NCI-H69 (cell line): Measurements from ENCODE around the gene GALR2.

Experiments used
- DNase-seq: peaks from one replicate; lab custom pipeline; 2025; lab: John Stamatoyannopoulos, UW

Gene GALR2

DNA sequence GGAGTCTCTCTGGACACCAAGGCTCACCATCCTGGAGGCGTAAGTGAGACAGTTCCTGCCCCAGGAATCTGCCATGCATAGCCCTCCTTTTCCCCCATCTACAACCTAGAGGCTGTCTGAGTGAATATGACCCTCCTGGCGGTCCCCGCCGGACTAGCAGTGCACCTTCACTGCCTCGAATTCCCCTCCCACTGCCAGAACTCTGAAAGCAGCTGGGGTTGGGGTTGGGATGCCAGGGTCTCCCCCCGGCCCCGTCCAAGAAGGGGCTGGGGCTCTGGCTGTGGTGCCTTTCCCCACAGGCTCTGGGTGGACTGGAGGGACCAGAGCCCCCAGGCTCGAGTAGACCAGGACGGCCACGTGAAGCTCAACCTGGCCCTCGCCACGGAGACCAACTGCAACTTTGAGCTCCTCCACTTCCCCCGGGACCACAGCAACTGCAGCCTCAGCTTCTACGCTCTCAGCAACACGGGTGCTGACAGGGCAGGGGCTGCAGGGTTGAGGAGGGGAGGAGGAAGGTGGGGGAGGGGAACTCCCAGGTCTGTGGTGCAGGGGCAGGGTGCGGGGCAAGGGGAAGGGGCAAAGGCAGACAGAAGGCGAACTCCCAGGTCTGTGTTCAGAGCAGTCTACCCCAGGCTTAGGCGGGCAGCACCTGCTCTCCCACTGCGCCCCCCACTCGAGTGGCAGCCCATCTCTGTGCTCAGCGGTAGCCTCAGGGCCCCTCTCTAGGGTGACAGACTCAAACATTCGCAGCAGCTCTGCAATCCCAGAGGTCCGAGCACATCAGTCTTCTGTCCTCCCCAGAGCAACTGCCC is 5.6 kb downstream of the GALR2 start:
- DNase-seq: peak; percentile 38

DNA sequence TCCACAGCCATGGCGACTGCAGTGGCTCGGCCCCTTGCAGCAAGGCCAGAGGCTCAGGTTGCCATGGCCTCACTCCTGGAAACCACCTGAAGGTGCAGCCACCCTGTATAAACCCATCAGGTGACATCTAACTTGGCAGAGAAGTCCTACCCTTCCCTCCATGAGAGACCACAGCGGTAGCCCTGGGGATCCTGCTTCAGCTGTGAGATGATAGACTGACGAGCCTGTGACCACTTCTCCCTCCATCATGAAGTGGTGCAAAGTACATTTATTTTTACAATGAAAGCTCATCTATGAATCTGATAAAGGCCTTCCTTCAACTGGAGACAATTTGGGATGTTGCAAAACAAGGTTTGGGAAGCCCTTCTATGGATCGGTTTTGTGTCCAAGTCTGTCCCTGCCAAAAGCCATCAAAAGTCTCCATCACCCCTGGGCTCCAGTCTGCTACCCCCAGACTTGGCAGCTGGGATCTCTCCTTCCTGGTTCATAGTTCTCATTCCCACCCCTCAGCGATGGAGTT is 6.2 kb downstream of the GALR2 start:
- no peak for DNase-seq

DNA sequence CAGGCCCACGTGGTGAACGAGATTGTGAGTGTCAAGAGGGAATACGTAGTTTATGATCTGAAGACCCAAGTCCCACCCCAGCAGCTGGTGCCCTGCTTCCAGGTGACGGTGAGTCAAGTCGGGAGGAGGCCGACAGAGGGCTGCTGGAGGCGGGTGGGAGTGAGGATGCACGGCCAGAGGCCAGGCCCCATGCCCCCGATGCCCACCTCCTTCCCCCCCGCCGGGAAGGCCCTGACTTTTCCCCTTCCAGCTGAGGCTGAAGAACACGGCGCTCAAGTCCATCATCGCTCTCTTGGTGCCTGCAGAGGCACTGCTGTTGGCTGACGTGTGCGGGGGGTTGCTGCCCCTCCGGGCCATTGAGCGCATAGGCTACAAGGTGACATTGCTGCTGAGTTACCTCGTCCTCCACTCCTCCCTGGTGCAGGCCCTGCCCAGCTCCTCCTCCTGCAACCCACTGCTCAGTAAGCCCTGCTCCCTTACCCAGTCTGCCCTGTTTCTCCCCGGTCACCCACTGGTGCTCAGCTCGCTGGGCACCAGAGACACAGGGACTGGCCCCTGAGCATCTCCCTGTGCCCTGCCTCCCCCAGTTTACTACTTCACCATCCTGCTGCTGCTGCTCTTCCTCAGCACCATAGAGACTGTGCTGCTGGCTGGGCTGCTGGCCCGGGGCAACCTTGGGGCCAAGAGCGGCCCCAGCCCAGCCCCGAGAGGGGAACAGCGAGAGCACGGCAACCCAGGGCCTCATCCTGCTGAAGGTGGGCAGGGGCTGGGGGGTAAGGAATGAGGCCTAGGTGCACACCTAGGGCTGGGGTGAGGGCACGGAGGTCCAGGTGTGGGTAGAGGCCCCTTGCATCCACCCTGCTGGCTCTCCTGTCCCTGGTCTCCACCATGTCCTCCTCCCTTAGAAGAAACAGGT is 7.0 kb downstream of the GALR2 start:
- DNase-seq: no peak

DNA sequence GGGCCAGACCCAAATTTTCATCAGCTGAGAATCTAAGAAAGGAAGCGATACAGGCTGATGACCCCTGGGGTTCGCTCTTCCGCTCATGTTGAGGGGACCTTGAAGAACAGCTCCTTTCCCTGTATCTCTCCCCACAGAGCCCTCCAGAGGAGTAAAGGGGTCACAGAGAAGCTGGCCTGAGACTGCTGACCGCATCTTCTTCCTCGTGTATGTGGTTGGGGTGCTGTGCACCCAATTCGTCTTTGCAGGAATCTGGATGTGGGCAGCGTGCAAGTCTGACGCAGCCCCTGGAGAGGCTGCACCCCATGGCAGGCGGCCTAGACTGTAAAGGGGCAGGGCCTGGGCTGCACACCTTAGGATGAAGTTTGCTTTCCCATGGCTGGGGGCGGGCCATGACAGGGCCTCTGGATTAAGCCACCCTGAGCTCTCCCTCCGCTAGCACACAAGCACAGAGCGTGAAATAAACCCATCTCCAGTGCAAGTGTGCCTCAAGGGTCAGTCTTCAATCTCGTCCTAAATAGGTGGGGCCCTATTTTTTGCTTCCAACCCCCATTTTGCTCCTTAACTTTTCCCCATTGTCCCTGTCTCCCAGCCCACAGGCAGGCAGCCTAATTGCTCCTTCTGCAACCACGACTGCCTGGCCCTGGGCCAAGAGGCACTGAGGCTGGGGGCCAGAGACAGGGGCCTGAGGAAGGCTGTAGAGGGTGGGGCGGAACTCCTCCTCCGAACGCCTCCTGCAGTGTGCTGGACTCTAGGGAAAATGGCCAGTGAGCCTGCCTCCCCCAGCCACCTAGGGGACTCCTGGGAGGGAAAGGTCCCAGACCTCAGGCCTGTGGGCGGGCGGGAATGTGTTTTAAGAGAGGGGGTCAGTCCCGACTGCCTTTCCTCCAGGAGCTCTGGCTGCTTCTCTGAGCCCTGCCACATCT is 8.0 kb downstream of the GALR2 start:
- peak; percentile 46 for DNase-seq

DNA sequence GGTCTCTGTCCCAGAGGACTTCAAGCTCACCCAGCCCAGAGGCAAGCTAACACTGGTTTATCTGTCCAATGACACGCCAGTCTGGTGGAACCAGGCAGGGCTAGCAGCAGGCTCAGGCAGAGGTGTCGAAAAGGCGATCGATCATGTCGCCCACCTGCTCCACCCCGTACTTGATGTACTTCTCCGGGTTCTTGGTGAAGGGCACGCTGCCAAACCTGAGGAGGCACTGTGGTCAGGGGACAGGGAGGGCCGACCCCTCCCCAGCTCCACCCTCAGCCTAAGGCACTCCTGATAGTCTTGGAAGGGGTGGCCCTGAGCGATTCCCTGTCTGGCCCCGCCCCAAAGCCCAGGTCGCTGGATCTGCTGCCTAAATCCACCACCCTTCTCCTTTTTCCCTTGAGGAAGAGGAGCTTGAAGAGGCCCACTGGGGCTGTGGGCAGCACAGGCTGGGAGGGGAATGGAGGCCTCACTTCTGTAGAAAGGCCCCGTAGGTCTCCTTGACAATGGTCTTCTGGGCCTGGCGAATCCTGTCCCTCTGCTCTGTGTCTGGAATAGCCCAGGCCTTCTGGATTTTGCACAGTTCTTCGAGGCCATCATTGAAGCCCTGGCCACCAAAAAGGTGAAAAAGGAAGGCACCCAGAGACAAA is 9.1 kb downstream of the GALR2 start:
- no peak for DNase-seq

DNA sequence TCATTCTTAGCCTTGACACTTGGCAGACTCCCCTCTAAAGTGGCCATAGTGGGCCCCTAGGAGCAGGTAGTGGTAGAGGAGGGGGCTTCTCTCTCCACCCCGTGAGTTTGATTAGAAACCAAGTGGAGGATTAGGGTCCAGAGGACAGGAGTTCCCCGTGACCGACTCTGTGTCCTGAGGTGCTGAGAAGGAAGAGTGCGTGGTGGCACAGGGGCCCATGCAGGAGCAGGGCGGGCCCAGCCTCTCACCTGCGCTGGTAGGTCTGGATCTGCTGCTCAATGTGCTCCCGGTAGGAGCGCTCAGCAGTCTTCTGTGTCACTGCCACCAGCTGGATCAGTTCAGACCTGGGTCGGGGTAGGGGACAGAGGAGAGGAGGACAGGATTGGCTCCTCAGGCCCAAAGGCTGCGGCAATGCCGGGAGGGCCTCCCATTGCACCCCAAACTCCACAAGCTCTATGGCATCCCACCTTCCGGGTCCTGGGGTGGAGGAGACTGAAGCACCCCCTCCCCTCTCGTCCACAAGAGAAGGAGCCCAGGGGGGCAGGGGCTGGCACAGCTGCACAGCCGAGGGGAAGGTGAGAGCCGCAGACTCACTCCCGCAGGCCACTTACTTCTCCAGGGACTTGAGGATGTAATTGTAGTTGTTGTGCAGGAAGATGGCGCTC is 10.6 kb downstream of the GALR2 start:
- DNase-seq: no peak

DNA sequence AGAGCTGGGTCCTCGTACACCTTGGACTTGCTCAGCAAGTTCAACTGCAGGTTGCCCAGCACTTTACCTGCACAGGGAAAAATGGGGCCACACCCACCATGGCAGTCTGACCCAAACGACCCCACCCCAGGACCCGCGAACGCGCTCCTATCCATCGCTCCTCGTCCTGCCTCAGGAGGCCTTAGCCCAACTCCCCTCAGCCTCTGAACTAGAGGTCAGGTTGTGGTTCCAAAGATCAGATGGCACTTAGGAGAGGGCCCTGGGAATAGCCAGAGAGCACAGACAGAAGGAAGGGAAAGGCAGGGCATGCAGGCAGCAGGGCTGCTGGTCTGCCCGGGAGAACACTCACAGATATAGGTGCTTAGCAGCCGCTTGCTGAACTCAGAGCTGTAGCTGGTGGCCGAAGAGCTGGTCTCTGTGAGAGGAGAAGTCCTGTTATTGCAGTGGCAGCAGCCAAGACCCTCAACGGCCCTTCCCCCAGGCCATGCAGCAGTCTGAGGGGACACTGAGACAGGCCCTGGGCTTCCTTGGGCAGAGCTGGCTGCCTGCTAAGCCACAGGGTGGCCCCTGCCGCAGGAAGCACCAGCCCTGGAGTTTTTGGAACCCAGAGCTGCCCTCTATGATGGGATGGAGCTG is 11.3 kb downstream of the GALR2 start:
- no peak for DNase-seq

DNA sequence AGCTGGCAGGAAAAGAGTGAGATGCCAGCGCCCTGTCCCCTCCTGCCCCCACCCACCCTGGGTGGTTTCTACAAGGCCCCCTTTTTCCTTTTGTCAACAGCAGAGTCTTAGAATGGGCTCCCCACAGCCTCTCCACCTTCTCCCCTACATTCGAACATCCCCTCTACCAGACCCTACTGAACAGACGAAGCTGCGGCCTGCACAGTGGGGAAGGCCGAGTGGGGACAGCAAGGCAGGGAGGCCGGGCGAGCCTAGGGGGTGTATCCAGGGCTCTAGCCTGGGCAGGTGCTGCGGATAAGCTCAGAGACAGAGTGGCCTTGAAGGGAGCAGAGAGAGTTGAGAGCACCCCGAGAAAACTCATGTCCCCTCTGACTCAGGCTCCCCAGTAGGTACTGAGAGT is 11.8 kb downstream of the GALR2 start:
- DNase-seq: no peak

DNA sequence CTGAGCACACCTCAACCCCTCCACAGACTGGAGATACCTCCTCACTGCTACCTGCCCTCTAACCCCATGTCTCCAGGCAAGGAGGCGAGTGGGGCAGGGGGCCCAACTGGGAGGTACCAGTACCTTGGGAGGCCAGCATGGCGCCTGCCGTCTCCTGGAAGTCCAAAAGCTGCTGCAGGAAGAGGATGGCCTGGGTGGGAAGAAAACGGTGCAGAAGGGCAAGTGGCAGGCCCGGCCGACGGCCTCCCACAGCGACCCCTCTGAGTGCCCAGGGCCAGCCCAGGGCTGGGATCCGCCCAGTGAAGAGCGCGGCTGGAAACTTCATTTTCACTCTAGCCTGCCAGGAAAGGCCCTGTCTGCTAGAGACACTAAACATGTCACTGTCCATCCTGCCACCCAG is 12.9 kb downstream of the GALR2 start:
- DNase-seq: no peak

DNA sequence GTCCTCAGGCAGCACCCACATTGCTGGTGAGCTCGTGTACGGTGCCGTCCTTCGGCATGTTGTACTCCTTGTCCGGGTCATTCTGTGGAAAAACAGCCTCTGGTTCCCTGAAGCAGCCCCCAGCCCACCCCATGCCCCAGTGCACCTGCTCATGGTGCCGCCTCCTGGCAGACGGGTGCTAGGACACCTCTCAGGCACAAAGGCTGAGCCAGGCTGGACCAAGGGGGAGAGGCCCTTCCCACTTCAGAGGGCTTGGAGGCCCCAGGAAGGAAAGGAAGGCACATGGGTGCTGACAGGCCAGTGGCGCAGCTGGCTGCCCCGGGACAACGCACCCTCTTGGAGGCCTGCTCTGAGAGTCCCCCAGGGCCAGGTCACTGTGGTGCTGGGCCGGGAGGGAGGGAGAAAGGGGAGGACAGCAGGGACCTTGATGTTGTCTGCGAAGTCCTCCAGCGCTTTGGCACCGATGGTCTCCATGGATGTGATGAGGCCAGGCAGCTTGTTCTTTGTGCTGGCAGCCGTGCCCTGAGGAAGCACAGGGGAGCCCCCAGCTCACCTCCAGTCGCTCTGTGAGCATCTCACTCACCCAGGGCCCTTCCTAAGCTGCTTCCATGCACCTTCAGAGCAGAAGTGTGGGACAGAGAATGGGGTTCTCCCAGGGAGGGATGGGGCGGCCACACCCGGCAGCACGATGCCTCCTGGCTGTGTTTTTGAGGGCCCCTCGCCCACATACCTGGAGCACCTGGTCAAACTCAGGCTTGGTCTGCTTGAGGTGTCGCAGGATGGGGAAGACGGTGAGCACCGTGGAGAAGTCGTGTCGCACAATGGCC is 13.7 kb downstream of the GALR2 start:
- peak; percentile 13 for DNase-seq

DNA sequence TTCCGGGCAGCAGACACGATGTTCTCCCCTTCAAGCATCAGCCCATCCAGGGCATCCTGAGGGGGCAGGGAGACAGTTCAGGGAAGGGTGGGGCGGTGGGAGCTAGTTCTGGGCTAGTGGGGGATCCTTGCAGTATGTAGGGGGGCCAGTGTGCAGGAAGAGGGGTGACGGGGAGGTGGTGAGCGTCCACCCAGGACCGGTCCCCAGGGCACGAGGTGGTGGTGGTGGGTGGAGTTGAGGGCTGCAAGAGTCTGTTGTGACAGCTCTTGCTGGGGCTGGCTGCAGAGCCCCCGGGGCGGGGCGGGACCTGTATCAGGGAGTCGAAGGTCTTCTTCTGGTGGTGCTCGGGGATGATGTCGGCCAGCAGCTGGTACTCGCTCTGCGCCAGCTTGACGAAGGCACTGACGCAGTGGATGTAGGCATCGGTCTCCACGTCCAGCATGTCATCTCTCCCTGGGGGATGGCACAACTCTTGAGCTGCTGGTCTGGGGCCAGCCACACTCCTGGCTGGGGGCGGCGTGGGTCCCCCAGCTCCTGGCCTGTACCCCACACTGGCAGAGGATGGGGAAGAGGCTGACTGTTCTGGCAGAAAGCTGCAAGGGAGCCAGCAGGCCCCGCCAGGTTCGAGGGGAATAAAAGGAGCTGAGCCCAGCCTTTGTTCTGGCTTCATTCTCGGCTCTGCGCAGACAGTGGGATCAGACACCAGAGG is 14.4 kb downstream of the GALR2 start:
- no peak for DNase-seq

DNA sequence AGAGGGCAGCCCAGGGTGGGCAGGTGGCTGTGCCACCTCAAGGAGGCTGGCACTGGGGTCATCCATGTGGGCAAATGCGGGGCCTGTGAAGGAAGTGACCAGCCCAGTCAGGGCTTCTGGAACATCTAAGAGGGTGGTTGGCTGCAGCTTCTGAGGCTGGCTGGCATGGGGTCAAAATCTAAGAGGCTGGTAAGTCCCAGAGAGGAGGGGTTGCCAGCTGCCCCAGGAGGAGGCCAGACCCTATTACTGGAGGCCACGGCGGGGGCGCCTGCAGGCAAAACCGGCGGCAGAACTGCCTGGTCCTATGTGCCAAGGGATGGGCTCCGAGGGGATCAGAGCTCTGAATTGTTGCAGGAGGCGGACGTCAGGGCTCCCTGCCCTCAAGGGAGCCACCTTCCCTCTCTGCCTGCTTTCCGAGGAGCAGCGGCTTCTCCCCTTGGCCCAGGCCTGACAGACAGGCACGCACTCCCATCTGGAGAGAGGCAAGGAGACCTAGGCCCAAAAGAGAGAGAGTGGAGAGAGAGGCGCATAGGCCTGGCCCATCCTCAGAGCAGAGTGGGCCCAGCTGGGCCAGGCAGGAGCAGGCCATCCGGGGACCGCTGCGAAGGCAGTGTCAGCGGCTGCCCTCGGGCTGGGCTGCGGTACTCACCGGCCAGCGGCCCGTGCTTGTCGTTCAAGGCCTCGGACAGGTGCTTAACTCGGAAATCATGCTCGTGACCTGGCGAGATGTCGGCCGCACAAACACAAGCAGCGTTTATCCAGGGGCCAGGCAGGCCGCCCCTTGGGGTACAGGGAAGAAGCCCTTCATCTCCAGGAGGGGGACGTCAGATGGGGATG is 15.3 kb downstream of the GALR2 start:
- no peak for DNase-seq

DNA sequence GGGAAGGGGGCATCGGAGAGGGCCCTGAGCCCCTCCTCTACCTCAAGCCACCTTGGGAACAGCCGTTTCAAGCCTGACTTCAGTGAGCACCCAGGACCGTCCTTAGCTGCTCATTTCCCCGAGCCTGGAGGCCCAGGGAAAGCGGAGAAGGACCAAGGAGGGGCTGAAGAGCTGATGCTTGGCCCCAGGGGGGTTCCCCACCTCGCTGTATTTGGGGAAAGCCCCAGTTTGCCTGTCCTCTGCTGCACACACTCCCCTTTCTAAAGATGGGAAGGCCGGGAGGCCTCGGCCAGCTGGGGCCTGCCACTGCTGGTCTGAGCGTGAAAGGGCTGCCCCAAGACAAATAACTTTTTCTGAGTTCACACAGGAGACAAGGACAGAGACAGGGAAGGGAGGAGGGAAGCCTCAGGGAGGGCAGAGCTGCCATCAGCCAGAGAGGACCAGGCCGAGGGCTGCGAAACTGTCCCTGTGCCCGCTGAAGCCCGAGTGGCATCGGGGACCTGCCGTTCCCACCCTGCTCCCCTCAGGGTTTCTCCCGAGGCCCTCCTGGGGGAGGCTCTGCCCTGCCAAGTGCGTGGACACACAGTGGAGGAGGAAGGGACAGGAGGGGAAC is 16.0 kb downstream of the GALR2 start:
- DNase-seq: no peak

DNA sequence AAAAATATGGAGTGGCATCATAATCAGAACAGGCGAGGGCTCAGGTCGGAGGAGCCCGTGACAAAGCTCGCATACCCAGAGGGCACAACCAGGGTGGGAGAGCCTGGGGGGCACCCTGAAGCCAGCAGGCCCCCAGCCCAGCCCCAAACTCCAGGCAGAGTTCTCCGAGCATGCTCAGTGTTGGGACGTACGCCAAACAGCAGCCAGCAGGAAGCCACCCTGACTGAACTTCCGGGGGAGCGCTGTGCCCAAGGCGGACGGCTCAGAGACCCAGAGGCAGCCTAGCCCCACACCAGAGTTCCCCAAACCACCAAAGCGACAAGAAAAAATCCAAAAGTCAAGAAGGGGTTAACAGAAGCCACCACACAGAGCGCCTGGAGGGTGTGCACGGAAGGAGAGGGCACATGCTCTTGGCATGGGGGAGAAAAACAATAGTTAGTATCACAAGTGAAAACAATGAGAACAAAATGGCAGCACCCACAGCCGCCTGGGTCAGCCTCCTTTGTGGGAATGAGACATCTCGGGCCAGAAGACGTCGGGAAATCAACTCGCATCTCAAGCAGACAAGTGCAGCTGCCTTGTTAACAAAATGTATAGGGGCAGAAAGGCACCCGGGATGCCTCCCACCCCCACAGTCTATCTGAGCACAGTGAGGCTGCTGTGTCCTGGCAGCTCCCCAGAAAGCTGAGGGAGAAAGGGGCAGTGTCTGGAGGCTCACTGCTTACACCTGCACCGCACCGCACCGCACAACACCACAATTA is 17.1 kb downstream of the GALR2 start:
- DNase-seq: no peak

DNA sequence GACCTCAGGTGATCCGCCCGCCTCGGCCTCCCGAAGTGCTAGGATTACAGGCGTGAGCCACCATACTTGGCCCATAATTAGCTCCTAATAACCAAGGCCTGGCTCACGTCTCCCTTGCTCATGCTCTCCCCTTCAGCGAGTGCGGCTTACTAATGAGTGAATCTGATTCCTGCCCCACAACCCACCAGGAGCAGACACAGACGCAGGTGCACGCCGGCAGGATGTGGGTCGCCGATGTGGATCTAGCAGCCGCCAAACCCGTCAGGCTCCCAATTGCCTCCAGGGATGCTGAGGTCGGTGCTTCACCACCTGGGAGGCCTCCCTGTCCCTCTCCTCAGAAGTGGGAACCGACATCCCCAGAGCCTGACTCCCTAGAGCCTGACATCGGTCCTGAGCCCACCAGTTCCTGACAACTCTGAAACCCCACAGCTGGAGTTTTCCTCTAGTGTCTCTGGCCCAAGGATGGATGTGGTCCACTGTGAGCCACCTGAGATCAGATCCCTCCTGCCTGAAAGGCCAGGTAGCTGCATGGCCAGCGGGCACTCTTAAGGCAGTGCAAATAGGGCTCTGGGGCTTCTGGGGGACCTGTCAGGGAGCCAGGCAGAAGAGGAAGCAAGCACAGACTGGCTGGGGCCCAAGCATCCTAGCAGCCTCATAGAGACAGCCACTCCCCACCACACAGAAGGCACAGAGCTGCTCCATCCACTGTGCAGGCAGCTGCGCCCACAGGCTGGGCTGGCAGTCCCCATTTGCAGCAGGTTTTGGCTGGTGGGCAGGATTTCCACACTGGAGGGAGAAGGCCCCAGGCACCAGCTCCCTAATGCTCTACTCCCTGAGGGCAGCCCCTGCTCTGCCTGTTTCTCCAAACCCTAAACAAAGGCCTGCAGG is 18.2 kb downstream of the GALR2 start:
- no peak for DNase-seq

DNA sequence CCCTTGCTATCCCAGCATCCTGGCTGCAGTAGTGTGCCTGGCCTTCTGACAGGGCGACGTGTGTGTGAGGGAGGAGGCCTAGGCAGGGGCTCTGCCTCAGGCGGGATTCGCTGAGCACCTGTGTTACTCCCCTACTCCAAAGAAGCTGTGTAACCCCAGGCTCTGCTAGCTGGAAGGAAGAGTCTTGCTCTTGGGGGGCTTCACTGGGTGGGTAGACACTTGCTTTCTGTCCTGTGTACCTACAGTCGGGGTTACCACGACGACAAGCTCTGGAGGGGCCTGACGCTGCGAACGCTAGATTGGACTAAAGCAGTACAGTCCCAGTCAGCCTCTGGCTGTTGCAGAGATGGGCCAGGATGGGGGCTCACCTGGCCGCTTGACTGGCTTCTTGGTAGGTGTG is 19.5 kb downstream of the GALR2 start:
- no peak for DNase-seq
